ENCODE measurements around the gene VWA2.

The VWA2 gene

GRCh38 chr10:114276671-114277070, 37.6 kb downstream of the VWA2 start:
- DNase-seq = no peak

GRCh38 chr10:114278140-114278883, 39.3 kb downstream of the VWA2 start:
- DNase-seq = no peak

GRCh38 chr10:114278884-114279191, 39.8 kb downstream of the VWA2 start:
- no peak for DNase-seq

GRCh38 chr10:114279289-114279688, 40.2 kb downstream of the VWA2 start:
- DNase-seq = no peak

GRCh38 chr10:114279901-114280644, 41.0 kb downstream of the VWA2 start:
- DNase-seq = no peak

- DNase-seq = no peak
Measured at GRCh38 chr10:114281006-114281405, 42.0 kb downstream of the VWA2 start.

- DNase-seq = no peak
Measured at GRCh38 chr10:114281461-114281860, 42.4 kb downstream of the VWA2 start.

GRCh38 chr10:114282526-114282925, 43.5 kb downstream of the VWA2 start:
- DNase-seq = no peak

GRCh38 chr10:114283091-114283490, 44.0 kb downstream of the VWA2 start:
- no peak for DNase-seq

GRCh38 chr10:114283535-114284234, 44.6 kb downstream of the VWA2 start:
- no peak for DNase-seq

GRCh38 chr10:114284346-114285071, 45.5 kb downstream of the VWA2 start:
- no peak for DNase-seq

GRCh38 chr10:114285961-114286441, 46.9 kb downstream of the VWA2 start:
- no peak for DNase-seq

GRCh38 chr10:114286921-114287320, 47.9 kb downstream of the VWA2 start:
- DNase-seq = no peak

- DNase-seq = no peak
Measured at GRCh38 chr10:114288424-114289095, 49.5 kb downstream of the VWA2 start.

GRCh38 chr10:114289096-114289436, 50.0 kb downstream of the VWA2 start:
- no peak for DNase-seq

- no peak for DNase-seq
Measured at GRCh38 chr10:114290038-114290437, 51.0 kb downstream of the VWA2 start.

GRCh38 chr10:114291076-114291475, 52.0 kb downstream of the VWA2 start:
- DNase-seq = no peak

GRCh38 chr10:114291516-114291915, 52.5 kb downstream of the VWA2 start:
- DNase-seq = no peak

- DNase-seq = no peak
Measured at GRCh38 chr10:114293075-114293474, 54.0 kb downstream of the VWA2 start.

GRCh38 chr10:114294549-114294948, 55.5 kb downstream of the VWA2 start:
- DNase-seq = no peak

GRCh38 chr10:114295393-114295792, 56.3 kb downstream of the VWA2 start:
- no peak for DNase-seq

- DNase-seq = no peak
Measured at GRCh38 chr10:114297136-114297705, 58.2 kb downstream of the VWA2 start.
